B cell (primary cell): ENCODE data around the gene ASIC4. TPM values are rescaled to one million over a fixed set of nuclear protein-coding genes. Genes with fewer than 3 reads are reported as not detected.

Experiments
- ATAC-seq: fragments of 200-7000 bp; cut with Tn5 transposase; one replicate; pipeline ENCODE4 v1.10.0; 2021; ENCODE audit warnings: low read depth, mild to moderate bottlenecking, moderate number of reproducible peaks, moderate library complexity
- CTCF ChIA-PET: fragments of 350-600 bp; sonication (Branson Sonifier 250); formaldehyde crosslinking; loops from one replicate; lab custom pipeline; 2021; ENCODE audit warnings: antibody characterized with exemption, inconsistent platforms; lab: Charles Lee
- POLR2A ChIA-PET: fragments of 350-600 bp; sonication (Branson Sonifier 250); formaldehyde crosslinking; loops from one replicate; lab custom pipeline; 2021; ENCODE audit warnings: antibody characterized with exemption; lab: Charles Lee
- DNase-seq: peaks from one replicate; pipeline ENCODE4 v3.0.0; 2013
- H2AFZ ChIP-seq: 2 replicates; pipeline ENCODE4 v1.6.1; 2012; ENCODE audit warnings: mild to moderate bottlenecking, low read depth, low read length; ENCODE audit not compliant: insufficient read depth, poor library complexity, severe bottlenecking
- H3K27ac ChIP-seq, 2 donors: 1 replicate in 1 of 2; 2 replicates in 1 of 2; pipeline ENCODE4 v1.5.1; 2012 to 2013; ENCODE audit warnings: low read length in 2 of 2, mild to moderate bottlenecking in 2 of 2, moderate library complexity in 1 of 2
- H3K27me3 ChIP-seq, 4 experiments: fragments of 200-600 bp in 1 of 4; sonication (generic) in 1 of 4; replicated peaks in 1 of 4; 1 replicate in 2 of 4; 2 replicates in 2 of 4; pipeline versions ENCODE4 v1.6.1 to v1.7.0; 2013 to 2016; ENCODE audit warnings: low read length in 3 of 4, mild to moderate bottlenecking in 2 of 4, mixed read lengths in 1 of 4, moderate library complexity in 1 of 4; ENCODE audit not compliant: insufficient read depth in 4 of 4, control insufficient read depth in 3 of 4; ENCODE audit errors: control extremely low read depth in 1 of 4
- H3K36me3 ChIP-seq, 2 experiments: replicated peaks in 1 of 2; 1 replicate in 1 of 2; 2 replicates in 1 of 2; pipeline versions ENCODE4 v1.6.1 to v1.7.1; 2013; ENCODE audit warnings: low read length in 1 of 2; ENCODE audit not compliant: insufficient read depth in 2 of 2, control insufficient read depth in 1 of 2; ENCODE audit errors: control extremely low read depth in 1 of 2, extremely low read depth in 1 of 2
- H3K4me1 ChIP-seq, 2 donors: fragments of 200-600 bp in 1 of 2; sonication (generic) in 1 of 2; 1 replicate in 1 of 2; 2 replicates in 1 of 2; pipeline versions ENCODE4 v1.5.1 to v1.6.1; 2013 to 2017; ENCODE audit warnings: low read length in 2 of 2; ENCODE audit not compliant: control insufficient read depth in 2 of 2, insufficient read depth in 2 of 2
- H3K4me2 ChIP-seq: replicated peaks from 2 replicates; pipeline ENCODE3; 2012; ENCODE audit warnings: mild to moderate bottlenecking, low read depth, low read length; ENCODE audit not compliant: poor library complexity, severe bottlenecking
- H3K4me3 ChIP-seq, 5 experiments: fragments of 200-600 bp in 1 of 5; sonication (generic) in 1 of 5; 1 replicate in 3 of 5; 2 replicates in 2 of 5; pipeline versions ENCODE4 v1.5.1 to v1.7.0; 2011 to 2016; ENCODE audit warnings: low read length in 4 of 5, mild to moderate bottlenecking in 4 of 5, low read depth in 2 of 5, control low read depth in 1 of 5, moderate library complexity in 1 of 5; ENCODE audit not compliant: insufficient read depth in 1 of 5; ENCODE audit errors: control extremely low read depth in 1 of 5, extremely low read depth in 1 of 5
- H3K79me2 ChIP-seq: fragments of 200-600 bp; sonication (generic); one replicate; pipeline ENCODE4 v1.6.0; 2016; ENCODE audit warnings: low read length; ENCODE audit not compliant: control insufficient read depth, insufficient read depth
- H3K9ac ChIP-seq: fragments of 200-600 bp; sonication (generic); 2 replicates; pipeline ENCODE4 v1.6.1; 2017; ENCODE audit warnings: mild to moderate bottlenecking, low read length, moderate library complexity
- H3K9me3 ChIP-seq, 3 donors: one replicate each; pipeline versions ENCODE4 v1.6.1 to v1.7.1; 2013; ENCODE audit warnings: low read length in 2 of 3; ENCODE audit not compliant: control insufficient read depth in 2 of 3, insufficient read depth in 1 of 3; ENCODE audit errors: control extremely low read depth in 1 of 3
- H4K20me1 ChIP-seq: 2 replicates; pipeline ENCODE4 v1.6.0; 2012; ENCODE audit warnings: mild to moderate bottlenecking, low read length; ENCODE audit not compliant: insufficient read depth, control insufficient read depth, poor library complexity, severe bottlenecking
- H3K27ac Mint-ChIP-seq: one replicate; pipeline ENCODE4 v1.8.0; 2021; ENCODE audit warnings: mixed read lengths
- H3K27me3 Mint-ChIP-seq: one replicate; pipeline ENCODE4 v1.8.0; 2021; ENCODE audit warnings: mixed read lengths
- H3K4me1 Mint-ChIP-seq: one replicate; pipeline ENCODE4 v1.8.0; 2021; ENCODE audit warnings: mixed read lengths
- H3K4me3 Mint-ChIP-seq: one replicate; pipeline ENCODE4 v1.8.0; 2021; ENCODE audit warnings: mixed read lengths
- H3K9me3 Mint-ChIP-seq: one replicate; pipeline ENCODE4 v1.8.0; 2022; ENCODE audit warnings: mixed read lengths; ENCODE audit not compliant: insufficient read depth
- CTCF ChIP-seq: fragments of 200-600 bp; IDR thresholded peaks from one replicate; pipeline ENCODE4 v1.8.0; 2022; ENCODE audit warnings: antibody characterized with exemption, mild to moderate bottlenecking
- EZH2 ChIP-seq: IDR thresholded peaks from 2 replicates; pipeline ENCODE4 v1.6.1; 2012; ENCODE audit warnings: borderline replicate concordance, low read depth, mild to moderate bottlenecking, moderate library complexity, low read length; ENCODE audit not compliant: insufficient read depth, poor library complexity, severe bottlenecking
- WGBS: methylation state at CpG from one replicate; pipeline ENCODE4 v1.1.5; 2013; ENCODE audit warnings: missing lambda C conversion rate; ENCODE audit not compliant: insufficient coverage; 5-methylcytosine and 5-hydroxymethylcytosine counted together
- intact Hi-C: fragments of 100-400 bp; cut with micrococcal nuclease; formaldehyde crosslinking; loops from one replicate; pipeline ENCODE4 v1.10.0; 2022
- polyA plus RNA-seq: library from polyadenylated mRNA; depleted of rRNA; stranded (reverse); fragments of >200 nt; gene quantifications from 2 replicates; pipeline ENCODE4 v1.2.3, GENCODE V29; 2012
- total RNA-seq, 2 donors: library from RNA; stranded (reverse); fragments of 120-200 nt in 1 of 2; gene quantifications; 1 replicate in 1 of 2; 2 replicates in 1 of 2; pipeline versions ENCODE4 v1.2.3 to v1.2.4, GENCODE V29; 2013 to 2022

ASIC4 gene
- total and polyA plus RNA-seq, 2 donors (not counting 1 experiment from before 2014, with no cell fraction given), result not detected

DNA sequence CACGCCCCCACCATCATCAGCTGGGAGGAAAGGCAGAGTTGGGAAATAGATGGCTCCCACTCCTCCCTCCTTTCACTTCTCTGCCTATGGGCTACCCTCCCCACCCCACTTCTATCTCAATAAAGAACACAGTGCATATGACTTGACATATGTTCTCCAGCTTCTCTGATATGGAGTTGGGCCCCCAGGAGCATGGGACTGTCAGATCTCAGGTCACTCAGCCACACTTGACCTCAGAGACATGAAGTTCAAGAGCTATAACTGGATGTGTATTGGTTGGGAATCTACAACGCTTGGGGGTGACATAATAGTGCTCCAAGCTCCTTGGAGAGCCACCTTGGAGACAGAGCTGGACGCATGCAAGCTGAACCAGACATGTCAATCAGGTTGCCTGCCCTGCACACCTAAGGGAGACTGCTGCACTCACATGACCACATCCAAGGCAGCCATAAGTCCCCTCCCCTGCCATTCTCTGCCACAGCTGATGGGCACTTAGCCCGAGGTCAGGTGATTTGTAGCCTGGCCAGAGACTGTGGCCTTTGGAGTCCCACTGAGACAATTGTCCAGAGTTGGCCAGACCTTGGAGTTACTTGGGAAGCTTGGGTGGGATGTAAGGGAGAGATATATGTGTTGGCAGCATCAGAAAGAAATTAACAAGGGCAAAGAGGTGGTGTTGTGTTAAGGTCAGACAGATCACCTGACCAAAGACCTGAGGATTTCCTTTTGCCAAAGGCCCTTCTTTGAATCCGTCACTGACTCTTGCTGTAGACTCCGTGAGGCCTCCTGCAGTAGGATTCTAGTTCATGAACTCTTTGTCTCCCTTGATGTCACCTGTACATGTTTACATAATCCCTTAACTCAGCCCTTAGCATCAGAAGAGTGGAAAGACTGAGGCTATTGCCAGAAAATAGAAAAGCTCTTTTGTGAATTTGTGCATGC, 61.6 kb downstream of the ASIC4 start:
- H3K36me3 ChIP-seq, result no peaks in the 10 kb centered on the region
- POLR2A ChIA-PET, result no interaction called here
- H3K4me2 ChIP-seq, result no peak overlapping the region
- TF ChIP-seq EZH2 (no peak), CTCF (no peak)
- peaks cover 2% of the 10 kb centered on the region for H3K4me1 Mint-ChIP-seq
- no peak overlapping the region for H2AFZ ChIP-seq
- H3K9ac ChIP-seq, result no peak overlapping the region
- DNase-seq (no peak), ATAC-seq (no peak)
- no peaks in the 10 kb centered on the region for H3K9me3 Mint-ChIP-seq
- no peaks in the 10 kb centered on the region for H3K79me2 ChIP-seq
- no peak overlapping the region for H3K27ac Mint-ChIP-seq
- H3K27ac ChIP-seq, result no peak overlapping the region
- intact Hi-C loops, result no loop called here
- H4K20me1 ChIP-seq, result no peaks in the 10 kb centered on the region
- peaks cover 0 to 34% (median 13%) of the 10 kb centered on the region in 4 experiments for H3K27me3 ChIP-seq
- CTCF ChIA-PET, result interaction anchor here (1.2 kb wide), 1 partner anchor 16 kb away, joined by 3 read pairs; no protein-coding TSS in a partner anchor
- no peaks in the 10 kb centered on the region for H3K9me3 ChIP-seq
- peaks cover 48% of the 10 kb centered on the region for H3K27me3 Mint-ChIP-seq
- peaks cover 4 to 5% of the 10 kb centered on the region in 2 donors for H3K4me1 ChIP-seq
- 90% methylated on average over 4 of the region's 6 CpGs for WGBS
- no peak overlapping the region for H3K4me3 ChIP-seq
- no peak overlapping the region for H3K4me3 Mint-ChIP-seq
